K562 (cell line): ENCODE results near the gene LCTL. TPM values are rescaled to one million over a fixed set of nuclear protein-coding genes. Genes with fewer than 3 reads are reported as not detected.
A peak's percentile ranks its signal among the peaks of the same experiment; 100 is the strongest.

ENCODE experiments used
- ATAC-seq: fragments of 200-7000 bp; cut with Tn5 transposase; 3 replicates; pipeline ENCODE4 v1.9.1; 2020; ENCODE audit warnings: moderate library complexity
- BruUV-seq: library from RNA; stranded (reverse); fragments of 400-500 nt; replicated peaks from 2 replicates; lab custom pipeline; 2021; lab: Mats Ljungman, UMichigan
- CTCF ChIA-PET: fragments of 300-600 bp; formaldehyde crosslinking; extraction: SDS; loops from one replicate; lab custom pipeline; 2021; ENCODE audit warnings: low intra/inter-chr PET ratio; lab: Yijun Ruan, JAX
- POLR2A ChIA-PET: fragments of 300-600, 350-650 bp; sonication (Branson Sonifier 250); formaldehyde crosslinking; extraction: SDS; loops from one replicate; lab custom pipeline; 2021; ENCODE audit warnings: antibody characterized with exemption, inconsistent platforms; lab: Yijun Ruan, JAX
- DNase-seq, 4 experiments: peaks; one replicate each; pipeline versions ENCODE4 v3.0.0 to v3.0.0-alpha.2; 2011 to 2018; ENCODE audit warnings: low spot score in 3 of 4, mixed read lengths in 3 of 4; ENCODE audit errors: extremely low read depth in 1 of 4
- FAIRE-seq: peaks from 2 replicates; lab custom pipeline; 2011; peaks lifted over from hg19 to GRCh38; lab: Jason Lieb, UNC
- H2AFZ ChIP-seq: 2 replicates; pipeline ENCODE4 v1.6.0; 2011; ENCODE audit warnings: low read depth, low read length, control low read depth, inconsistent platforms
- H3K27ac ChIP-seq: fragments of 200-600 bp; 3 replicates; pipeline ENCODE4 v1.8.0; 2011; ENCODE audit warnings: low read depth, mild to moderate bottlenecking, control low read depth, inconsistent platforms, low read length, moderate library complexity, mixed read lengths; ENCODE audit errors: extremely low read depth
- H3K27me3 ChIP-seq, 2 experiments: fragments of 300-600 bp in 1 of 2; 2 replicates in 1 of 2; 3 replicates in 1 of 2; pipeline versions ENCODE4 v1.6.0 to v1.8.0; 2011; ENCODE audit warnings: inconsistent platforms in 2 of 2, low read length in 2 of 2, mild to moderate bottlenecking in 1 of 2, mixed read lengths in 1 of 2, moderate library complexity in 1 of 2; ENCODE audit not compliant: control insufficient read depth in 2 of 2, insufficient read depth in 2 of 2
- H3K36me3 ChIP-seq: fragments of 300-600 bp; 3 replicates; pipeline ENCODE4 v1.8.0; 2011; ENCODE audit warnings: mild to moderate bottlenecking, low read length, inconsistent platforms; ENCODE audit not compliant: control insufficient read depth, insufficient read depth
- H3K4me1 ChIP-seq, 2 experiments: fragments of 200-600 bp in 1 of 2; replicated peaks in 1 of 2; 2 replicates in 1 of 2; 3 replicates in 1 of 2; pipeline versions ENCODE4 v1.5.1 to v1.8.0; 2011; ENCODE audit warnings: inconsistent platforms in 2 of 2, low read length in 2 of 2, mild to moderate bottlenecking in 1 of 2, mixed read lengths in 1 of 2, moderate library complexity in 1 of 2; ENCODE audit not compliant: control insufficient read depth in 2 of 2, insufficient read depth in 2 of 2
- H3K4me2 ChIP-seq: 2 replicates; pipeline ENCODE4 v1.6.1; 2011; ENCODE audit warnings: low read length, control low read depth, inconsistent platforms, mixed read lengths; ENCODE audit not compliant: insufficient read depth
- H3K4me3 ChIP-seq: fragments of 200-600 bp; sonication (generic), shearing (Covaris generic); 2 replicates; pipeline ENCODE4 v1.5.1; 2016; ENCODE audit warnings: control low read depth, inconsistent platforms
- H3K79me2 ChIP-seq: fragments of 200-600 bp; 3 replicates; pipeline ENCODE4 v1.8.0; 2011; ENCODE audit warnings: low read length, inconsistent platforms; ENCODE audit not compliant: control insufficient read depth, insufficient read depth
- H3K9ac ChIP-seq, 2 experiments: 2 replicates each; pipeline versions ENCODE4 v1.6.0 to v1.6.1; 2011; ENCODE audit warnings: low read depth in 2 of 2, low read length in 2 of 2, control low read depth in 1 of 2, inconsistent platforms in 1 of 2, mild to moderate bottlenecking in 1 of 2, mixed read lengths in 1 of 2; ENCODE audit not compliant: insufficient read depth in 1 of 2
- H3K9me1 ChIP-seq: one replicate; pipeline ENCODE4 v1.6.0; 2011; ENCODE audit warnings: inconsistent platforms, mild to moderate bottlenecking, low read length, moderate library complexity; ENCODE audit not compliant: control insufficient read depth, insufficient read depth
- H3K9me3 ChIP-seq: replicated peaks from 2 replicates; pipeline ENCODE4 v1.5.1; 2011; ENCODE audit warnings: low read depth, low read length, inconsistent platforms; ENCODE audit not compliant: control insufficient read depth, insufficient read depth
- H4K20me1 ChIP-seq: replicated peaks from 2 replicates; pipeline ENCODE4 v1.6.1; 2011; ENCODE audit warnings: low read length, inconsistent platforms, mixed read lengths; ENCODE audit not compliant: control insufficient read depth, insufficient read depth
- BHLHE40 ChIP-seq: IDR thresholded peaks from 2 replicates; pipeline ENCODE4 v1.6.1; 2011; ENCODE audit warnings: low read length, improper control_type of control experiment
- HNRNPL ChIP-seq: fragments of 200-400 bp; formaldehyde crosslinking; IDR thresholded peaks from 2 replicates; pipeline ENCODE4 v1.6.1; 2017; ENCODE audit warnings: low read depth, mild to moderate bottlenecking, low read length
- ZNF431 ChIP-seq: sonication (generic); formaldehyde crosslinking; IDR thresholded peaks from 2 replicates; pipeline ENCODE4 v1.8.0; 2022; ENCODE audit warnings: mild to moderate bottlenecking, missing genetic modification reagents
- ZNF436 ChIP-seq: fragments of 250-450, 450-650 bp; sonication (Bioruptor Pico); formaldehyde crosslinking; IDR thresholded peaks from 2 replicates; pipeline ENCODE4 v1.7.0; 2020; ENCODE audit warnings: mild to moderate bottlenecking
- WGBS: fragments of 100-300 bp; shearing (Covaris generic); methylation state at CpG from one replicate; pipeline ENCODE4 v1.1.6; 2016; ENCODE audit warnings: low coverage, mixed read lengths; ENCODE audit not compliant: insufficient coverage; ENCODE audit errors: missing lambda C conversion rate; 5-methylcytosine and 5-hydroxymethylcytosine counted together
- in situ Hi-C: fragments of 300-500 bp; cut with MboI; formaldehyde crosslinking; loops from 4 replicates; pipeline ENCODE4 v1.15.0; 2018; ENCODE audit warnings: inconsistent platforms, mixed read lengths
- intact Hi-C: fragments of 100-400 bp; cut with micrococcal nuclease; formaldehyde crosslinking; loops from 2 replicates; pipeline ENCODE4 v1.14.2; 2022
- polyA plus RNA-seq, 8 experiments: library from polyadenylated mRNA; depleted of rRNA in 4 of 8; stranded (reverse) in 5 of 8; unstranded in 3 of 8; fragments of >200 nt; fragmentation: Nextera tagmentation in 2 of 8; fragmentation: Illumina TruSeq in 1 of 8; extraction: Ambion mirVana in 2 of 8; extraction: Trizol in 1 of 8; gene quantifications; 2 replicates each; pipeline versions ENCODE4 v1.2.1 to v1.2.3, GENCODE V29; 2011 to 2014; ENCODE audit warnings: inconsistent platforms in 1 of 8, missing spikeins in 1 of 8
- total RNA-seq, 7 experiments: library from RNA; depleted of rRNA in 6 of 7; stranded (reverse); fragments of >200 nt in 6 of 7; fragmentation: Illumina TruSeq in 2 of 7; extraction: Trizol in 2 of 7; gene quantifications; 2 replicates each; pipeline versions ENCODE4 v1.2.1 to v1.2.3, GENCODE V29; 2011 to 2021; ENCODE audit warnings: low replicate concordance in 1 of 7
- TF ChIP-seq, protein P1 (sequence below): fragments of 450-650 bp; IDR thresholded peaks from 2 replicates; pipeline ENCODE4 v1.6.1; 2016; ENCODE audit warnings: low read depth
- TF ChIP-seq, protein P2 (sequence below): sonication (generic); formaldehyde crosslinking; IDR thresholded peaks from 2 replicates; pipeline ENCODE4 v1.8.1; 2023; ENCODE audit warnings: mild to moderate bottlenecking, missing genetic modification reagents, moderate library complexity
- TF ChIP-seq, protein P3 (sequence below): sonication (generic); formaldehyde crosslinking; IDR thresholded peaks from 2 replicates; pipeline ENCODE4 v1.8.0; 2022; ENCODE audit warnings: missing genetic modification reagents, mild to moderate bottlenecking, borderline replicate concordance

The LCTL gene
- total and polyA plus RNA-seq, 9 of the 15 experiments (the other 6 are each of a cell fraction or from before 2014, with no cell fraction given): 0.08 to 0.31 (median 0.17) TPM; not detected in 6

DNA sequence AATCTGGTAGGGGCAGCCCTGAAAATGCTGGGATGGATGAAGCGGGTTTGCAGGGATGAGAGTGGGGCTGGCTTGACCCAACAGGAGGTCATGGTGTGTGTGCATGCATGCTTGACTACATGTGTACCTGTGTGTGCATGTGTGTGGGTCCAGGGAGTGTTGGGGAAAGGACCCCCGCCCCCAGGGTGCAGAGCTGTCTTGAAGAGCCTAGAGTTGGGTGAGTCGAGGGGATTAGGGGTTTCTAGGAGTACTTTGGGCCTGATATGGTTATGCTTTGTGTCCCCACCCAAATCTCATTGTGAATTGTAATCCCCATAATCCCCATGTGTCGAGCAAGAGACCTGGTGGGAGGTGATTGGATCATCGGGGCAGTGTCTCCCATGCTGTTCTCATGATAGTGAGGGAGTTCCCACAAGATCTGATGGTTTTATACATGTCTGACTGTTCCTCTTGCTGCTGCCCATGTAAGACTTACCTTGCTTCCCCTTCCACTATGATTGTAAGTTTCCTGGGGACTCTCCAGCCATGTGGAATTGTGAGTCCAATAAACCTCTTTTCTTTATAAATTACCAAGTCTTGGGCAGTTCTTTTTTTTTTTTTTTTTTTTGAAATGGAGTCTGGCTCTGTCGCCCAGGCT, 5.2 kb upstream of the LCTL start:
- whole genome bisulfite sequencing: 51% methylated on average over 5 of the region's 6 CpGs
- Histone ChIP-seq H3K4me1 (peaks cover 2 to 8% of the 10 kb centered on the region in 2 experiments; a peak in 3 of 5 replicates), H3K9me3 (no peaks in the 10 kb centered on the region), H3K27me3 (no peaks in the 10 kb centered on the region; a peak in 1 of 5 replicates), H3K79me2 (no peaks in the 10 kb centered on the region), H3K9ac (no peak overlapping the region), H3K4me3 (no peak overlapping the region), H3K36me3 (no peaks in the 10 kb centered on the region), H3K4me2 (no peak overlapping the region), H3K9me1 (no peaks in the 10 kb centered on the region), H3K27ac (no peak overlapping the region), H4K20me1 (no peaks in the 10 kb centered on the region), H2AFZ (no peak overlapping the region)
- intact Hi-C loops: no loop called here
- ATAC-seq: no peak
- POLR2A ChIA-PET: interaction anchor here (0.6 to 2.7 kb wide), 3 partner anchors 9 to 160 kb away, joined by 3 to 20 read pairs (median 3); no protein-coding TSS in a partner anchor
- peak; percentile 80 for TF ChIP-seq ZNF431 (CRISPR knock-in tag)
- TF ChIP-seq, protein P1, sequence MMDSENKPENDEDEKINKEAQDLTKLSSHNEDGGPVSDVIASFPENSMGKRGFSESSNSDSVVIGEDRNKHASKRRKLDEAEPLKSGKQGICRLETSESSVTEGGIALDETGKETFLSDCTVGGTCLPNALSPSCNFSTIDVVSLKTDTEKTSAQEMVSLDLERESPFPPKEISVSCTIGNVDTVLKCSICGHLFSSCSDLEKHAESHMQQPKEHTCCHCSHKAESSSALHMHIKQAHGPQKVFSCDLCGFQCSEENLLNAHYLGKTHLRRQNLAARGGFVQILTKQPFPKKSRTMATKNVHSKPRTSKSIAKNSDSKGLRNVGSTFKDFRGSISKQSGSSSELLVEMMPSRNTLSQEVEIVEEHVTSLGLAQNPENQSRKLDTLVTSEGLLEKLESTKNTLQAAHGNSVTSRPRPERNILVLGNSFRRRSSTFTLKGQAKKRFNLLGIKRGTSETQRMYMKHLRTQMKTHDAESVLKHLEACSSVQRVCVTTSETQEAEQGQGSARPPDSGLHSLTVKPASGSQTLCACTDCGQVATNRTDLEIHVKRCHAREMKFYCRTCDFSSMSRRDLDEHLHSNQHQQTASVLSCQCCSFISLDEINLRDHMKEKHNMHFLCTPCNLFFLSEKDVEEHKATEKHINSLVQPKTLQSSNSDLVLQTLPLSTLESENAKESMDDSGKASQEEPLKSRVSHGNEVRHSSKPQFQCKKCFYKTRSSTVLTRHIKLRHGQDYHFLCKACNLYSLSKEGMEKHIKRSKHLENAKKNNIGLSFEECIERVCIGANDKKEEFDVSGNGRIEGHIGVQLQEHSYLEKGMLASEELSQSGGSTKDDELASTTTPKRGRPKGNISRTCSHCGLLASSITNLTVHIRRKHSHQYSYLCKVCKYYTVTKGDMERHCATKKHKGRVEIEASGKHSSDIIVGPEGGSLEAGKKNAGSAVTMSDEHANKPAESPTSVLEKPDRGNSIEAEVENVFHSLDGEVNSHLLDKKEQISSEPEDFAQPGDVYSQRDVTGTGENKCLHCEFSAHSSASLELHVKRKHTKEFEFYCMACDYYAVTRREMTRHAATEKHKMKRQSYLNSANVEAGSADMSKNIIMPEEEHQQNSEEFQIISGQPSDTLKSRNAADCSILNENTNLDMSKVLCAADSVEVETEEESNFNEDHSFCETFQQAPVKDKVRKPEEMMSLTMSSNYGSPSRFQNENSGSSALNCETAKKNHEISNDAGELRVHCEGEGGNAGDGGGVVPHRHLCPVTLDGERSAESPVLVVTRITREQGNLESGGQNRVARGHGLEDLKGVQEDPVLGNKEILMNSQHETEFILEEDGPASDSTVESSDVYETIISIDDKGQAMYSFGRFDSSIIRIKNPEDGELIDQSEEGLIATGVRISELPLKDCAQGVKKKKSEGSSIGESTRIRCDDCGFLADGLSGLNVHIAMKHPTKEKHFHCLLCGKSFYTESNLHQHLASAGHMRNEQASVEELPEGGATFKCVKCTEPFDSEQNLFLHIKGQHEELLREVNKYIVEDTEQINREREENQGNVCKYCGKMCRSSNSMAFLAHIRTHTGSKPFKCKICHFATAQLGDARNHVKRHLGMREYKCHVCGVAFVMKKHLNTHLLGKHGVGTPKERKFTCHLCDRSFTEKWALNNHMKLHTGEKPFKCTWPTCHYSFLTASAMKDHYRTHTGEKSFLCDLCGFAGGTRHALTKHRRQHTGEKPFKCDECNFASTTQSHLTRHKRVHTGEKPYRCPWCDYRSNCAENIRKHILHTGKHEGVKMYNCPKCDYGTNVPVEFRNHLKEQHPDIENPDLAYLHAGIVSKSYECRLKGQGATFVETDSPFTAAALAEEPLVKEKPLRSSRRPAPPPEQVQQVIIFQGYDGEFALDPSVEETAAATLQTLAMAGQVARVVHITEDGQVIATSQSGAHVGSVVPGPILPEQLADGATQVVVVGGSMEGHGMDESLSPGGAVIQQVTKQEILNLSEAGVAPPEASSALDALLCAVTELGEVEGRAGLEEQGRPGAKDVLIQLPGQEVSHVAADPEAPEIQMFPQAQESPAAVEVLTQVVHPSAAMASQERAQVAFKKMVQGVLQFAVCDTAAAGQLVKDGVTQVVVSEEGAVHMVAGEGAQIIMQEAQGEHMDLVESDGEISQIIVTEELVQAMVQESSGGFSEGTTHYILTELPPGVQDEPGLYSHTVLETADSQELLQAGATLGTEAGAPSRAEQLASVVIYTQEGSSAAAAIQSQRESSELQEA: no peak
- TF ChIP-seq, protein P2, sequence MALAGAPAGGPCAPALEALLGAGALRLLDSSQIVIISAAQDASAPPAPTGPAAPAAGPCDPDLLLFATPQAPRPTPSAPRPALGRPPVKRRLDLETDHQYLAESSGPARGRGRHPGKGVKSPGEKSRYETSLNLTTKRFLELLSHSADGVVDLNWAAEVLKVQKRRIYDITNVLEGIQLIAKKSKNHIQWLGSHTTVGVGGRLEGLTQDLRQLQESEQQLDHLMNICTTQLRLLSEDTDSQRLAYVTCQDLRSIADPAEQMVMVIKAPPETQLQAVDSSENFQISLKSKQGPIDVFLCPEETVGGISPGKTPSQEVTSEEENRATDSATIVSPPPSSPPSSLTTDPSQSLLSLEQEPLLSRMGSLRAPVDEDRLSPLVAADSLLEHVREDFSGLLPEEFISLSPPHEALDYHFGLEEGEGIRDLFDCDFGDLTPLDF (CRISPR knock-in tag): no peak
- no peak for TF ChIP-seq ZNF436
- TF ChIP-seq, protein P3, sequence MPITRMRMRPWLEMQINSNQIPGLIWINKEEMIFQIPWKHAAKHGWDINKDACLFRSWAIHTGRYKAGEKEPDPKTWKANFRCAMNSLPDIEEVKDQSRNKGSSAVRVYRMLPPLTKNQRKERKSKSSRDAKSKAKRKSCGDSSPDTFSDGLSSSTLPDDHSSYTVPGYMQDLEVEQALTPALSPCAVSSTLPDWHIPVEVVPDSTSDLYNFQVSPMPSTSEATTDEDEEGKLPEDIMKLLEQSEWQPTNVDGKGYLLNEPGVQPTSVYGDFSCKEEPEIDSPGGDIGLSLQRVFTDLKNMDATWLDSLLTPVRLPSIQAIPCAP (CRISPR knock-in tag): no peak
- TF ChIP-seq BHLHE40: no peak
- TF ChIP-seq HNRNPL: no peak
- CTCF ChIA-PET: no interaction called here
- DNase-seq: no peak
- FAIRE-seq: no peak
- in situ Hi-C loops: no loop called here
- no TSS peak for BruUV-seq
